Stomach (tissue), 4 donors: Measurements from ENCODE around the gene CTSF.
"Not testable (repeated sequence)": the region's sequence is repeated elsewhere in the genome, so short reads cannot be mapped to it uniquely, and the experiment has no call there.

Experiments used
- CTCF ChIP-seq, 7 experiments: fragments of 450-650 bp in 4 of 7; fragments of 200-600 bp in 3 of 7; sonication (generic) in 3 of 7; IDR thresholded peaks; one replicate each; pipeline ENCODE4 v1.5.1; 2016 to 2019; ENCODE audit warnings: antibody characterized with exemption in 7 of 7, control low read depth in 2 of 7, mild to moderate bottlenecking in 1 of 7
- EP300 ChIP-seq: sonication (generic); formaldehyde crosslinking; IDR thresholded peaks from one replicate; pipeline ENCODE4 v1.6.1; 2017; ENCODE audit warnings: antibody characterized with exemption
- POLR2A ChIP-seq, 4 donors: fragments of 450-650 bp; IDR thresholded peaks; one replicate each; pipeline ENCODE4 v1.6.1; 2016; ENCODE audit warnings: antibody characterized with exemption in 4 of 4, control low read depth in 2 of 4, mild to moderate bottlenecking in 1 of 4, moderate library complexity in 1 of 4
- POLR2AphosphoS5 ChIP-seq, 3 donors: sonication (generic); formaldehyde crosslinking; IDR thresholded peaks; one replicate each; pipeline ENCODE4 v1.6.1; 2016; ENCODE audit warnings: antibody characterized with exemption in 3 of 3

GRCh38 chr11:66582565-66583147, 14.2 kb upstream of the CTSF start:
- TF ChIP-seq CTCF (IDR thresholded peaks at IDR 0.05); POLR2AphosphoS5 (IDR thresholded peaks at IDR 0.05); POLR2A (IDR thresholded peaks at IDR 0.05); EP300: not testable (repeated sequence)
